CD14-positive monocyte (primary cell): ENCODE measurements around the gene LYPD8. TPM values are rescaled to one million over a fixed set of nuclear protein-coding genes. Genes with fewer than 3 reads are reported as not detected.

Experiments
- DNase-seq, 3 donors: peaks; one replicate each; pipeline ENCODE4 v3.0.0-alpha.2; 2011 to 2022
- H2AFZ ChIP-seq: 2 replicates; pipeline ENCODE4 v1.6.0; 2012; ENCODE audit warnings: mild to moderate bottlenecking, low read depth, low read length, inconsistent platforms; ENCODE audit not compliant: insufficient read depth, poor library complexity, severe bottlenecking
- H3K27ac ChIP-seq, 2 donors: 1 replicate in 1 of 2; 2 replicates in 1 of 2; pipeline ENCODE4 v1.5.1; 2012 to 2013; ENCODE audit warnings: low read length in 2 of 2, control low read depth in 1 of 2, inconsistent platforms in 1 of 2, low read depth in 1 of 2, mild to moderate bottlenecking in 1 of 2
- H3K27me3 ChIP-seq, 2 donors: one replicate each; pipeline versions ENCODE4 v1.6.0 to v1.6.1; 2011 to 2013; ENCODE audit warnings: low read length in 2 of 2; ENCODE audit not compliant: control insufficient read depth in 2 of 2, insufficient read depth in 2 of 2
- H3K36me3 ChIP-seq, 2 donors: replicated peaks in 1 of 2; 1 replicate in 1 of 2; 2 replicates in 1 of 2; pipeline versions ENCODE4 v1.5.1 to v1.6.1; 2012 to 2013; ENCODE audit warnings: low read length in 2 of 2, control low read depth in 1 of 2, inconsistent platforms in 1 of 2, mild to moderate bottlenecking in 1 of 2; ENCODE audit not compliant: insufficient read depth in 2 of 2, control insufficient read depth in 1 of 2
- H3K4me1 ChIP-seq, 2 donors: 1 replicate in 1 of 2; 2 replicates in 1 of 2; pipeline versions ENCODE4 v1.5.1 to v1.6.1; 2012 to 2013; ENCODE audit warnings: low read length in 2 of 2, control low read depth in 1 of 2, inconsistent platforms in 1 of 2, mild to moderate bottlenecking in 1 of 2, moderate library complexity in 1 of 2; ENCODE audit not compliant: insufficient read depth in 2 of 2, control insufficient read depth in 1 of 2
- H3K4me2 ChIP-seq: replicated peaks from 2 replicates; pipeline ENCODE3; 2012; ENCODE audit warnings: low read length, moderate library complexity, mild to moderate bottlenecking; ENCODE audit not compliant: poor library complexity, severe bottlenecking; ENCODE audit errors: extremely low read depth
- H3K4me3 ChIP-seq, 3 experiments: fragments of 200-600 bp in 1 of 3; sonication (generic) in 1 of 3; replicated peaks in 1 of 3; 1 replicate in 2 of 3; 2 replicates in 1 of 3; pipeline ENCODE4 v1.5.1; 2011 to 2013; ENCODE audit warnings: low read length in 3 of 3, mild to moderate bottlenecking in 3 of 3, control low read depth in 2 of 3, low read depth in 2 of 3, inconsistent platforms in 1 of 3, moderate library complexity in 1 of 3
- H3K79me2 ChIP-seq: 2 replicates; pipeline ENCODE4 v1.6.0; 2012; ENCODE audit warnings: mild to moderate bottlenecking, control low read depth, inconsistent platforms, low read length, moderate library complexity; ENCODE audit not compliant: insufficient read depth
- H3K9ac ChIP-seq: 2 replicates; pipeline ENCODE4 v1.6.0; 2017; ENCODE audit warnings: low read length, mild to moderate bottlenecking; ENCODE audit not compliant: insufficient read depth, poor library complexity, severe bottlenecking
- H3K9me3 ChIP-seq, 2 donors: replicated peaks in 1 of 2; 1 replicate in 1 of 2; 2 replicates in 1 of 2; pipeline versions ENCODE4 v1.5.1 to v1.6.1; 2012 to 2013; ENCODE audit warnings: low read length in 2 of 2, control low read depth in 1 of 2; ENCODE audit not compliant: control insufficient read depth in 1 of 2, insufficient read depth in 1 of 2
- H4K20me1 ChIP-seq: 2 replicates; pipeline ENCODE4 v1.6.0; 2012; ENCODE audit warnings: mild to moderate bottlenecking, low read length, control low read depth, moderate library complexity; ENCODE audit not compliant: insufficient read depth
- H3K27ac Mint-ChIP-seq, 7 donors: one replicate each; pipeline ENCODE4 v1.8.0; 2020; ENCODE audit warnings: mild to moderate bottlenecking in 7 of 7, mixed read lengths in 7 of 7, moderate library complexity in 6 of 7, inconsistent platforms in 2 of 7
- H3K27me3 Mint-ChIP-seq, 3 donors: one replicate each; pipeline ENCODE4 v1.8.0; 2021 to 2022; ENCODE audit warnings: low read depth in 3 of 3, mild to moderate bottlenecking in 3 of 3, mixed read lengths in 3 of 3, moderate library complexity in 3 of 3, inconsistent platforms in 1 of 3
- H3K36me3 Mint-ChIP-seq, 2 donors: one replicate each; pipeline ENCODE4 v1.8.0; 2020; ENCODE audit warnings: mixed read lengths in 2 of 2, inconsistent platforms in 1 of 2, mild to moderate bottlenecking in 1 of 2
- H3K4me1 Mint-ChIP-seq: one replicate; pipeline ENCODE4 v1.8.0; 2020; ENCODE audit warnings: mild to moderate bottlenecking, mixed read lengths
- H3K4me3 Mint-ChIP-seq, 2 donors: one replicate each; pipeline ENCODE4 v1.8.0; 2020; ENCODE audit warnings: mild to moderate bottlenecking in 2 of 2, mixed read lengths in 2 of 2, moderate library complexity in 1 of 2
- H3K9me3 Mint-ChIP-seq, 7 donors: one replicate each; pipeline ENCODE4 v1.8.0; 2020 to 2022; ENCODE audit warnings: mixed read lengths in 7 of 7, mild to moderate bottlenecking in 6 of 7, moderate library complexity in 6 of 7, inconsistent platforms in 2 of 7
- WGBS: methylation state at CpG from one replicate; pipeline ENCODE4 v1.1.5; 2013; ENCODE audit warnings: missing lambda C conversion rate; ENCODE audit not compliant: insufficient coverage; 5-methylcytosine and 5-hydroxymethylcytosine counted together
- intact Hi-C, 2 donors: fragments of 100-400 bp; cut with micrococcal nuclease; formaldehyde crosslinking; loops; one replicate each; pipeline versions ENCODE4 v1.15.0 to v1.15.1; 2023
- polyA plus RNA-seq, 3 donors: library from polyadenylated mRNA; depleted of rRNA in 1 of 3; unstranded in 2 of 3; stranded (reverse) in 1 of 3; fragments of 300-500 nt in 2 of 3; fragments of >200 nt in 1 of 3; fragmentation: Illumina TruSeq in 2 of 3; gene quantifications; 1 replicate in 2 of 3; 2 replicates in 1 of 3; pipeline ENCODE4 v1.2.3, GENCODE V29; 2012 to 2021
- TF ChIP-seq, protein P1 (sequence below): fragments of 200-600 bp; IDR thresholded peaks from one replicate; pipeline ENCODE4 v1.8.0; 2022; ENCODE audit warnings: antibody characterized with exemption, mild to moderate bottlenecking

Gene LYPD8
- polyA plus RNA-seq, 3 donors, result 0.17 TPM; not detected in 2

GRCh38 chr1:248710305-248710900 lies 45.2 kb downstream of the LYPD8 start:
- H3K4me1 Mint-ChIP-seq, result peaks cover 56% of the 10 kb centered on the region
- Histone ChIP-seq H2AFZ (no peak overlapping the region), H3K9me3 (peaks cover 4 to 26% of the 10 kb centered on the region in 2 donors), H3K4me1 (peaks cover 43 to 49% of the 10 kb centered on the region in 2 donors), H3K27me3 (no peaks in the 10 kb centered on the region), H3K9ac (peak overlapping the region; percentile 19), H3K36me3 (no peaks in the 10 kb centered on the region), H3K4me3 (peak overlapping the region in 1 of 3 experiments; percentile 54), H3K27ac (peak overlapping the region; percentile 40 to 87), H3K79me2 (no peaks in the 10 kb centered on the region), H3K4me2 (peak overlapping the region; percentile 70), H4K20me1 (no peaks in the 10 kb centered on the region)
- DNase-seq, result peak; percentile 46 to 80 (median 77)
- peak overlapping the region; percentile 83 to 92 (median 89) for H3K27ac Mint-ChIP-seq
- H3K27me3 Mint-ChIP-seq, result peaks cover 0 to 6% (median 0%) of the 10 kb centered on the region in 3 donors
- 0% methylated on average over 2 of the region's 4 CpGs for WGBS
- peak overlapping the region; percentile 20 to 83 for H3K4me3 Mint-ChIP-seq
- intact Hi-C loops, result no loop called here
- TF ChIP-seq, protein P1, sequence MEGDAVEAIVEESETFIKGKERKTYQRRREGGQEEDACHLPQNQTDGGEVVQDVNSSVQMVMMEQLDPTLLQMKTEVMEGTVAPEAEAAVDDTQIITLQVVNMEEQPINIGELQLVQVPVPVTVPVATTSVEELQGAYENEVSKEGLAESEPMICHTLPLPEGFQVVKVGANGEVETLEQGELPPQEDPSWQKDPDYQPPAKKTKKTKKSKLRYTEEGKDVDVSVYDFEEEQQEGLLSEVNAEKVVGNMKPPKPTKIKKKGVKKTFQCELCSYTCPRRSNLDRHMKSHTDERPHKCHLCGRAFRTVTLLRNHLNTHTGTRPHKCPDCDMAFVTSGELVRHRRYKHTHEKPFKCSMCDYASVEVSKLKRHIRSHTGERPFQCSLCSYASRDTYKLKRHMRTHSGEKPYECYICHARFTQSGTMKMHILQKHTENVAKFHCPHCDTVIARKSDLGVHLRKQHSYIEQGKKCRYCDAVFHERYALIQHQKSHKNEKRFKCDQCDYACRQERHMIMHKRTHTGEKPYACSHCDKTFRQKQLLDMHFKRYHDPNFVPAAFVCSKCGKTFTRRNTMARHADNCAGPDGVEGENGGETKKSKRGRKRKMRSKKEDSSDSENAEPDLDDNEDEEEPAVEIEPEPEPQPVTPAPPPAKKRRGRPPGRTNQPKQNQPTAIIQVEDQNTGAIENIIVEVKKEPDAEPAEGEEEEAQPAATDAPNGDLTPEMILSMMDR, result no peak
- peaks cover 0 to 1% of the 10 kb centered on the region in 2 donors for H3K36me3 Mint-ChIP-seq
- peaks cover 10 to 29% (median 12%) of the 10 kb centered on the region in 7 donors for H3K9me3 Mint-ChIP-seq

- Mint-ChIP-seq H3K9me3 (no peaks in the 10 kb centered on the region), H3K4me1 (peaks cover 28% of the 10 kb centered on the region), H3K4me3 (no peak overlapping the region), H3K27me3 (peaks cover 0 to 4% (median 1%) of the 10 kb centered on the region in 3 donors), H3K27ac (peak overlapping the region in 1 of 7 donors; percentile 34), H3K36me3 (no peaks in the 10 kb centered on the region)
- TF ChIP-seq, protein P1, result no peak
- Histone ChIP-seq H4K20me1 (no peaks in the 10 kb centered on the region), H3K4me1 (peaks cover 20 to 31% of the 10 kb centered on the region in 2 donors), H3K27me3 (no peaks in the 10 kb centered on the region), H3K27ac (no peak overlapping the region), H3K4me2 (no peak overlapping the region), H3K79me2 (no peaks in the 10 kb centered on the region), H3K9ac (no peak overlapping the region), H2AFZ (peak overlapping the region; percentile 11), H3K36me3 (no peaks in the 10 kb centered on the region), H3K4me3 (no peak overlapping the region), H3K9me3 (no peaks in the 10 kb centered on the region)
- WGBS, result 83% methylated on average over 1 of the region's 2 CpGs
- no peak for DNase-seq
- intact Hi-C loops, result loop anchor here in 1 of 2 donors (5.0 kb wide), 1 partner anchor 103 kb away; no protein-coding TSS in a partner anchor
These were observed 51.0 kb downstream of the LYPD8 start for GRCh38 chr1:248704606-248705005.
